ENCODE data around the gene STRA6. TPM values are rescaled to one million over a fixed set of nuclear protein-coding genes. Genes with fewer than 3 reads are reported as not detected.

Gene STRA6
- total RNA-seq, 8 experiments from 2014 or later = 1.7 to 53.9 (median 14.3) TPM

DNA sequence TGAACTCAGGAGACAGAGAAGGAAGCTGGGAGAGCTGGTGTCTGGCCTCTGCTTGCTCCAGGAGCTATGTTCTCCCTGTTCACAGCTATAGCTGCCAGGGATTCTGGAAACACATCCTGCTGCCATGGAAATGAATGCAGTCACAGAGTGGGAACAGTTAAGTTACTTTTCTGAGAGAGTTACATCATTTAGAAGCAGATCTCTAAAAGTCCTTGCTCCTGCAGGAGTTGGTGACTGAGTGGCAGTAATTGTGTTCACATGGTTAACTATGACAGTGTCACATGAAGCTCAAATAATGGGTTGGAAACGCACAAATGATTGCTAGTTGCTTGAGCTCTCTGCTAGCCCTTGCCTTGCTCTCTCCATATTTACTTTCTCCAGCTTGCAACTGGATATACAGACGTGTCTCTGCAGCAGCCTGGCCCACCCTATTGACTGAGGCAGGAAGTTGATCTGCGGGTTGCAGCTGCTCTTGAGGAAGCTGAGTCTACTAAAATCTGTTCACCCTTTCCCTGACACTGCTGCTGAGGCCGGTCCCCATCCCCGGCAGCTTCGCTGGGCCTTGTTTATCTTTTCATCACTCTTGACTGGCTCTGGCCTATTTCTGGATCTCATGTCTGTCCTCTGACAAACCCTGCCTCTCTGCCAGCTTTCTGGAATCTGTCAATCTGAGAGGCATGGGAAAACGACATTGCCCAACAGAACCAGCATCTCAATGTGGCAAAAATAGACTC is 45.7 kb downstream of the STRA6 start:
- peaks cover 23 to 32% of the 10 kb centered on the region in 2 donors for H3K4me1 ChIP-seq (replicated peaks in 1 of 2)
- H3K4me3 ChIP-seq = no peak overlapping the region
- in situ Hi-C loops (cut with MboI; ENCODE audit: low pct_unique_long_range_greater_than_20kb in 2 of 9, low sequenced_read_pairs in 9 of 9, unreplicated experiment in 9 of 9) = no loop called here
- WGBS, 10 experiments = 17 to 47% (median 34%) methylated on average over 1 to 6 of the region's 7 CpGs; no CpG with 5 or more reads in 3 of the 10 experiments
- H3K27ac ChIP-seq = peak overlapping the region; percentile 2 to 16
- ATAC-seq (replicated peaks in 6 of 8) = peak; percentile 18 to 91 (median 88)

GRCh38 chr15:74155766-74156417 is 46.7 kb downstream of the STRA6 start:
- WGBS, 10 experiments = 45 to 91% (median 75%) methylated on average over 2 to 14 of the region's 14 CpGs
- no peak for ATAC-seq (replicated peaks in 6 of 8)
- in situ Hi-C loops (cut with MboI; ENCODE audit: low pct_unique_long_range_greater_than_20kb in 2 of 9, low sequenced_read_pairs in 9 of 9, unreplicated experiment in 9 of 9) = no loop called here
- Histone ChIP-seq H3K27ac (peak overlapping the region in 1 of 2 donors; percentile 11), H3K4me3 (no peak overlapping the region), H3K4me1 (replicated peaks in 1 of 2) (peaks cover 23 to 32% of the 10 kb centered on the region in 2 donors)

DNA sequence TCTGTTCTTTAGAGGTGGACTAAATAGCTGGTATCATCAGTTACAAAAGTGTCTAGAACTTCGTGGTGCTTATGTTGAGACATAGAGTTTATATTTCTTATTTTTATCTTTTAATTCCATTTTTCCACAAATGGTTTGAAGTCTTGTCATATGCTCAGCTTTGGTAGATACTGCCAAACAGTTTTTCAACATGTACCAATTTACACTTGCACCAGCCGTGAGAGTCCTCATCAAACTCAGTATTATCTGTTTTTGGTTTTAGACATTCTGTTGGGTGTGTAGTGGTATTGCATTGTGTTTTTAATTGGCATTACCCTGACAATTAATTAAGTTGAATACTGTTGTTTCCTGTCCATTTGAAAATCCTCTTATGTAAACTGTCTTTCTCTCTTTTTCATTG is 55.5 kb downstream of the STRA6 start:
- in situ Hi-C loops (cut with MboI; ENCODE audit: low pct_unique_long_range_greater_than_20kb in 2 of 9, low sequenced_read_pairs in 9 of 9, unreplicated experiment in 9 of 9) = loop anchor here in 5 of 9 experiments (10.0 to 25.0 kb wide), 2 partner anchors 158 to 165 kb away; no protein-coding TSS in a partner anchor
- Histone ChIP-seq H3K27ac (no peak overlapping the region), H3K4me3 (no peak overlapping the region), H3K4me1 (replicated peaks in 1 of 2) (no peaks in the 10 kb centered on the region)
- 0 to 100% (median 60%) methylated on average over 1 to 2 of the region's 2 CpGs; no CpG with 5 or more reads in 1 of the 10 experiments for WGBS, 10 experiments
- no peak for ATAC-seq (replicated peaks in 6 of 8)

DNA sequence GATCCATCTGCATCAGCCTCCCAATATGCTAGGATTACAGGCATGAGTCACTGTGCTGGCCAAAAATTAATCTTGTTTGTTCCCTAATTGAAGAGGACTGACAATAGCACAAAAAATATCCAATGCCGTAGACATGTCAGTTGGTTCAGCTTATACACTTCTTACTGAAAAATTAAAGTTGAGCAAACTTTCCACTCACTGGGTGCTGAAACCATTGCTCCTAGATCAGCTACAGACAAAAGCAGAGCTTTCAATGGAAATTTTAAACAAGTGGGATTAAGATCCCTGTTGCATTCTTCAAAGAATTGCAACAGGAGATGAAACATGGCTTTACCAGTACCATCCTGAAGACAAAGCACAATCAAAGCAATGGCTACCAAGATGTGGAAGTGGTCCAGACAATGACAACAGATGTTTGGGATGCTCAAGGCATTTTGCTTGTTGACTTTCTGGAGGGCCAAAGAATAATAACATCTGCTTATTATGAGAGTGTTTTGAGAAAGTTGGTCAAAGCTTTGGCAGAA is 56.2 kb downstream of the STRA6 start:
- no peaks in the 10 kb centered on the region for H3K4me1 ChIP-seq (replicated peaks in 1 of 2)
- no peak for ATAC-seq (replicated peaks in 6 of 8)
- H3K27ac ChIP-seq = no peak overlapping the region
- 63 to 100% (median 80%) methylated on average over 1 of the region's 1 CpG; no CpG with 5 or more reads in 5 of the 10 experiments for WGBS, 10 experiments
- no peak overlapping the region for H3K4me3 ChIP-seq
- in situ Hi-C loops (cut with MboI; ENCODE audit: low pct_unique_long_range_greater_than_20kb in 2 of 9, low sequenced_read_pairs in 9 of 9, unreplicated experiment in 9 of 9) = loop anchor here in 5 of 9 experiments (10.0 to 25.0 kb wide), 2 partner anchors 158 to 166 kb away; no protein-coding TSS in a partner anchor

DNA sequence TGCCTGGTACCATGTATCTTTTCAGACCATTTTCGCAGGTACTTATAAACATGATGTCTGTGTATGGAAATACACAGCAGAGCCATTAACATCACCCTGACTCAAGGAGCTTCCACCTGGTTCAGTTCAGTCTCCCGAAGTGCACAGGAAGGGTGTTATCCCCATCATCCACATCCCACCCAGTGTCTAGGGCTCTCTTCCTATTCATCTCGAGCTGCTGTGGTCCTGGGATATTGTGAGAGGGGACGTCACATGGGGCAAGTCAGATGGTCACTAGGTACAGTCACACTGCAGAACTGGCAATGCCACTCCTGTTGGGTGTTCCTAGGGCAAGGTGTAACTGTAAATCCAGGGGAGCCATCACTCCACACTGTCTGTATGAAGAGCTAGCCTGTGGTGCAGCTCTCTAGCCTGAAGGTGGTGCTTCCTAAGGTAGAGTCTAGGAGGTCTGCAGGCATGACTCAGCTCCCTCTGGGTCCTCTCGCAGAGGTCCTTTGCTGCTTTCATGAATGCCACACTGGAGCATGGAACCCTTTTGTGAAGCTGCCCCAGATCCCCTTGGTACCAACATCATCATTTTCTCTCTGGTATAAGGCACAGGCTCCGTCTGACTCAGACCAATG is 58.3 kb downstream of the STRA6 start:
- peak in 7 of 8 experiments; percentile 61 to 97 (median 91) for ATAC-seq (replicated peaks in 6 of 8)
- Histone ChIP-seq H3K4me1 (replicated peaks in 1 of 2) (peaks cover 5 to 8% of the 10 kb centered on the region in 2 donors), H3K27ac (no peak overlapping the region), H3K4me3 (no peak overlapping the region)
- in situ Hi-C loops (cut with MboI; ENCODE audit: low pct_unique_long_range_greater_than_20kb in 2 of 9, low sequenced_read_pairs in 9 of 9, unreplicated experiment in 9 of 9) = loop anchor here in 5 of 9 experiments (10.0 to 25.0 kb wide), 2 partner anchors 161 to 168 kb away; no protein-coding TSS in a partner anchor
- 17 to 100% (median 80%) methylated on average over 1 to 5 of the region's 6 CpGs; no CpG with 5 or more reads in 1 of the 10 experiments for WGBS, 10 experiments

DNA sequence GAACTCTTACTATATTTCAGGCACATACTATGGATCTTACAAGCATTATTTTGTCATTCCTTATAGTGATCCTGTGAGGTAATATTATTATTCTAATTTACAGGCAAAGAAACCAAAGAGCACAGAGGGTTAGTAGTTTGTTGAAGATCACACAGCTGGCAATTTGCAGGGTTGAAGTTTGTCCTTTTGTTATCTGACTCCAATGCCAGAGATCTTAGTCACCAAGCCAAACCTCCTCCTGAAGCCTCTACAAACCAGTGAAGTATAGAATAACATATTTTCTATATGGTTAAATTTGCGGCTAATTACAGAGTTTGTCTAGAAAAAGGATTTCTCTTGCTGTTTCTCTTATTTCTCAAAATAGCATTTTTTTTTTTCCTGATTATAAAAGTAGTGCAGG is 61.0 kb downstream of the STRA6 start:
- H3K27ac ChIP-seq = no peak overlapping the region
- in situ Hi-C loops (cut with MboI; ENCODE audit: low pct_unique_long_range_greater_than_20kb in 2 of 9, low sequenced_read_pairs in 9 of 9, unreplicated experiment in 9 of 9) = loop anchor here in 5 of 9 experiments (10.0 to 25.0 kb wide), 2 partner anchors 163 to 171 kb away; no protein-coding TSS in a partner anchor
- WGBS, 10 experiments = 29 to 100% (median 100%) methylated on average over 1 of the region's 1 CpG; no CpG with 5 or more reads in 1 of the 10 experiments
- peaks cover 16 to 21% of the 10 kb centered on the region in 2 donors for H3K4me1 ChIP-seq (replicated peaks in 1 of 2)
- ATAC-seq (replicated peaks in 6 of 8) = no peak
- H3K4me3 ChIP-seq = no peak overlapping the region

DNA sequence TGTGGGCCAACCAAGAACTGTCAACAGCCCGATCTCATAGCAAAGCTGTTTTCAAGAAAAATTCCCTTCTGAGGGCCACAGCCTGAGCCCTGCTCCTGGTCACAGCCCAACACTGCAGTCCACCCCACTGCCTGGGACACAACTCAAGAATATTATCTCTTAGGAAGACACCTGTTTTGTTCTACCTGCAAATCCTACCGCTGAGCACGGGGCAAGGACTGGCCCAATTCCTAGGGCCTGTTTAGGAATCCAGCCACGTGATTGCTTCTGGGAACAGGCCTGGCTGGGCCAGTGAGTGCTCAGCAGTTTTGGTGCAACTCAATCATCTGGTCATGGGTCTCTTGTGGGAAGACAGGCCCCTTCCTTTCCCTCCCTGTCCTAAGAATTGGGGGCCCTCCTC is 63.9 kb downstream of the STRA6 start:
- in situ Hi-C loops (cut with MboI; ENCODE audit: low pct_unique_long_range_greater_than_20kb in 2 of 9, low sequenced_read_pairs in 9 of 9, unreplicated experiment in 9 of 9) = loop anchor here in 5 of 9 experiments (10.0 to 25.0 kb wide), 2 partner anchors 156 to 174 kb away; no protein-coding TSS in a partner anchor
- WGBS, 10 experiments = 77 to 100% (median 95%) methylated on average over 1 to 4 of the region's 4 CpGs; no CpG with 5 or more reads in 6 of the 10 experiments
- H3K4me1 ChIP-seq (replicated peaks in 1 of 2) = peaks cover 29 to 40% of the 10 kb centered on the region in 2 donors
- H3K27ac ChIP-seq = no peak overlapping the region
- ATAC-seq (replicated peaks in 6 of 8) = no peak
- no peak overlapping the region for H3K4me3 ChIP-seq

DNA sequence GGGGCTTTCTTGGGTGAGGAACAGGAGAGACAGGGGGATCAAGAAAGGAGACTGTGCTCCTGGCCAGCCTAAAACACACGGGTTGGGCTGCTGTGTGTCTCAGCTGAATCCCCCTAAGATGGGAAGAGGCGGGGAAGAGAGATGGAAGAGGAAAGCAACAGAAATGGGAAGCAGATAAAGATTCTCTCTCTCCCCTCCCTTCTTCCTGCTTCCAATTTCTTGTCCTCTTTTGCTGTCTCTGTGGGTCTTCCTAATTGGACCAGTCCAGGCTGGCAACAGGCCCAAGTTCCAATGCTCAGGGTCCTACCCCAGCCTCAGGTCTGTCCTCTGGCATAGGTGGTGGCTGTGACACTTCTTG is 65.1 kb downstream of the STRA6 start:
- H3K4me3 ChIP-seq = no peak overlapping the region
- in situ Hi-C loops (cut with MboI; ENCODE audit: low pct_unique_long_range_greater_than_20kb in 2 of 9, low sequenced_read_pairs in 9 of 9, unreplicated experiment in 9 of 9) = loop anchor here in 5 of 9 experiments (10.0 to 25.0 kb wide), 2 partner anchors 157 to 175 kb away; no protein-coding TSS in a partner anchor
- H3K27ac ChIP-seq = peak overlapping the region in 1 of 2 donors; percentile 2
- peaks cover 29 to 40% of the 10 kb centered on the region in 2 donors for H3K4me1 ChIP-seq (replicated peaks in 1 of 2)
- WGBS, 10 experiments = 89 to 100% (median 100%) methylated on average over 1 to 2 of the region's 2 CpGs; no CpG with 5 or more reads in 7 of the 10 experiments
- ATAC-seq (replicated peaks in 6 of 8) = no peak

GRCh38 chr15:74136814-74137536 is 65.6 kb downstream of the STRA6 start:
- ATAC-seq (replicated peaks in 6 of 8) = peak in 5 of 8 experiments; percentile 2 to 12 (median 9)
- in situ Hi-C loops (cut with MboI; ENCODE audit: low pct_unique_long_range_greater_than_20kb in 2 of 9, low sequenced_read_pairs in 9 of 9, unreplicated experiment in 9 of 9) = loop anchor here in 5 of 9 experiments (10.0 to 25.0 kb wide), 2 partner anchors 158 to 175 kb away; no protein-coding TSS in a partner anchor
- H3K4me3 ChIP-seq = peak overlapping the region; percentile 16 to 44 (median 28)
- H3K4me1 ChIP-seq (replicated peaks in 1 of 2) = peaks cover 29 to 42% of the 10 kb centered on the region in 2 donors
- peak overlapping the region; percentile 48 to 88 for H3K27ac ChIP-seq
- 29 to 57% (median 52%) methylated on average over 3 to 8 of the region's 18 CpGs; no CpG with 5 or more reads in 6 of the 10 experiments for WGBS, 10 experiments

GRCh38 chr15:74136540-74136813 is 66.1 kb downstream of the STRA6 start:
- Histone ChIP-seq H3K27ac (peak overlapping the region; percentile 48 to 88), H3K4me1 (replicated peaks in 1 of 2) (peaks cover 34 to 45% of the 10 kb centered on the region in 2 donors), H3K4me3 (peak overlapping the region; percentile 16 to 44 (median 28))
- in situ Hi-C loops (cut with MboI; ENCODE audit: low pct_unique_long_range_greater_than_20kb in 2 of 9, low sequenced_read_pairs in 9 of 9, unreplicated experiment in 9 of 9) = loop anchor here in 5 of 9 experiments (10.0 to 25.0 kb wide), 2 partner anchors 158 to 176 kb away; no protein-coding TSS in a partner anchor
- 2% methylated on average over 8 of the region's 26 CpGs; no CpG with 5 or more reads in 9 of the 10 experiments for WGBS, 10 experiments
- ATAC-seq (replicated peaks in 6 of 8) = peak in 7 of 8 experiments; percentile 5 to 66 (median 51)

GRCh38 chr15:74135041-74135565 is 67.5 kb downstream of the STRA6 start:
- Histone ChIP-seq H3K4me1 (replicated peaks in 1 of 2) (peaks cover 39 to 53% of the 10 kb centered on the region in 2 donors), H3K27ac (peak overlapping the region; percentile 83 to 88), H3K4me3 (peak overlapping the region in 2 of 5 donors; percentile 28 to 32)
- ATAC-seq (replicated peaks in 6 of 8) = no peak
- in situ Hi-C loops (cut with MboI; ENCODE audit: low pct_unique_long_range_greater_than_20kb in 2 of 9, low sequenced_read_pairs in 9 of 9, unreplicated experiment in 9 of 9) = loop anchor here in 5 of 9 experiments (10.0 to 25.0 kb wide), 2 partner anchors 160 to 177 kb away; no protein-coding TSS in a partner anchor
- 25 to 92% (median 51%) methylated on average over 1 to 15 of the region's 27 CpGs; no CpG with 5 or more reads in 2 of the 10 experiments for WGBS, 10 experiments
